ENCODE data around the gene MTG2. TPM values are rescaled to one million over a fixed set of nuclear protein-coding genes. Genes with fewer than 3 reads are reported as not detected.

MTG2 gene
- total RNA-seq, 4 donors from 2014 or later = 17.0 to 26.1 (median 22.6) TPM

- TF ChIP-seq CTCF (IDR thresholded peaks at IDR 0.05; ENCODE audit: low read depth) = no peak
These were observed 55.9 kb downstream of the MTG2 start for GRCh38 chr20:62238569-62239277.

- no peak for TF ChIP-seq CTCF (IDR thresholded peaks at IDR 0.05; ENCODE audit: low read depth)
These were observed 56.6 kb downstream of the MTG2 start for GRCh38 chr20:62239278-62239879.

GRCh38 chr20:62240020-62240685, 57.3 kb downstream of the MTG2 start:
- no peak for TF ChIP-seq CTCF (IDR thresholded peaks at IDR 0.05; ENCODE audit: low read depth)

- no peak for TF ChIP-seq CTCF (IDR thresholded peaks at IDR 0.05; ENCODE audit: low read depth)
These were observed 58.7 kb downstream of the MTG2 start for GRCh38 chr20:62241506-62241905.

GRCh38 chr20:62242176-62242575, 59.3 kb downstream of the MTG2 start:
- TF ChIP-seq CTCF (IDR thresholded peaks at IDR 0.05; ENCODE audit: low read depth) = no peak

- no peak for TF ChIP-seq CTCF (IDR thresholded peaks at IDR 0.05; ENCODE audit: low read depth)
These were observed 60.3 kb downstream of the MTG2 start for GRCh38 chr20:62243106-62243505.

- TF ChIP-seq CTCF (IDR thresholded peaks at IDR 0.05; ENCODE audit: low read depth) = no peak
These were observed 61.2 kb downstream of the MTG2 start for GRCh38 chr20:62243906-62244515.
